ENCODE measurements around the gene UBR4.

Gene UBR4

DNA sequence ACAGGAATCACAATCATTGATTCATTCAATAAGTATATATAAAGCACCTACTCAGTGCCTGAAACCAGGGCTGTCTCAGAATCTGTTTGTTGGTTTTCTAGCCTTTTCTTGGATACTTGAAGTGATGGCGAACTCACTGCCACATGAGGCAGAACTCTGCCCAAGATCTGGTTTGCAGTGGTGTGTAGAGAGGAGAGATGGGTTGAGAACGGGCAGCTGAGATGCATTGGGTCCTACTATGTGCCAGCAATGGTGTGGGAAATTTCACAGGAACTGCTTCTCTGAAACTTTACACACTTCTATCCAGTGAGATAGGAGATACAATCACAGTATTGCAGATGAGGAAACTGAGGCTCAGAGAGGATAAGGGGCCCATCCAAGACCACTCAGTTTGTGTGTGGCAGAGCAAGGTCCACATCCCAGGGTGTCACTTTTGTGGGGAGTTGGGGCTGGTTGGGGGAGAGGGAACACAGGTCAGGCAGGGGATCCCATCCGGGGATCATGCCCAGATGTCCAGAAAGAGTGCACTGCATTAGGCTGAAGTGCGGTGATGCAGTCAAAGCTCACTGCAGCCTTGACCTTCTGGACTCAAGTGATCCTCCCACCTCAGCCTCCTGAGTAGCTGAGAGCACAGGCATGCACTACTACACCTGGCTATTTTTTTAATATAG, 169.9 kb downstream of the UBR4 start:
- in situ Hi-C loops (cut with MboI; ENCODE audit: low sequenced_read_pairs) = no loop called here

DNA sequence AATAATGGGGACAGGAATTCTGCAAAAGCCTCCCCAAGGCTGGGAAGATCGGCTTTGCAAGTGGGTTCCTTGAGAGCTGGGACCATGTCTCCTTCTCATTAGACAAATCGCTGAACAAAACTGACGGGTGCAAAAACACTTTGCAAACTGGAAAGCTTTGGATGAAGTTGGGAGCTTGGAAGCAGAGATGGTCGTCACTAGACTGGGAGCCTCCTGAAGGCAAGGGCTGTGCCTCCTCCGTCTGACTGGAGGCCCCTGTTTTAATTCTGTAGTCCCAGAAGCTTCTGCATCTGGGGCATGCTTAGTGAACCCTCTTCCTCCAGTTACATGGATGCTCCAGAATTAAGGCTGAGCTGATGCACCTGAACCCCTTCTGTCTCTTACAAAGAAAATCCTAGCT, 171.3 kb downstream of the UBR4 start:
- in situ Hi-C loops (cut with MboI; ENCODE audit: low sequenced_read_pairs) = no loop called here

- in situ Hi-C loops (cut with MboI; ENCODE audit: low sequenced_read_pairs) = no loop called here
Measured at GRCh38 chr1:19038096-19038495, 172.0 kb downstream of the UBR4 start.

DNA sequence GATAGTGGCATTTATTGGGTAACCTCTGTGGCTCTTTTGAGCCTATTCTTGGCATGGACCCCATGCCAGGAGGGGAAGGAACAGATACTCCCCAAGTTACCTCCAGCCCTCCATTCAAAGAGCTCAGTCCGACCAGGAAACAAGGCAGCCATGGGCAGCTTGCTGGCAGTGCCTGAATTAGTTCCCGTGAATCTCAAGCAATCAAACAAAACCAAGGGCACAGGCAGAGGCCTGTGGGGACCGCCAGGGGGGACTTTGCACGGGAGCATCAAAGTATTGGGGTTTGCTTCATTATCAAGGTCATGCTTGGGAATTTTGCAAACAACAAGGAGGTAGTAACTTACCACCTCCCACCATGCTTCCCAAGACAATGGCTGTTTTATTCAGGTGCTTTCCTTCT, 172.4 kb downstream of the UBR4 start:
- in situ Hi-C loops (cut with MboI; ENCODE audit: low sequenced_read_pairs) = no loop called here

- in situ Hi-C loops (cut with MboI; ENCODE audit: low sequenced_read_pairs) = no loop called here
Measured at GRCh38 chr1:19036813-19037605, 173.1 kb downstream of the UBR4 start.

GRCh38 chr1:19036041-19036812, 173.8 kb downstream of the UBR4 start:
- in situ Hi-C loops (cut with MboI; ENCODE audit: low sequenced_read_pairs) = no loop called here

GRCh38 chr1:19035377-19036040, 174.6 kb downstream of the UBR4 start:
- in situ Hi-C loops (cut with MboI; ENCODE audit: low sequenced_read_pairs) = no loop called here

DNA sequence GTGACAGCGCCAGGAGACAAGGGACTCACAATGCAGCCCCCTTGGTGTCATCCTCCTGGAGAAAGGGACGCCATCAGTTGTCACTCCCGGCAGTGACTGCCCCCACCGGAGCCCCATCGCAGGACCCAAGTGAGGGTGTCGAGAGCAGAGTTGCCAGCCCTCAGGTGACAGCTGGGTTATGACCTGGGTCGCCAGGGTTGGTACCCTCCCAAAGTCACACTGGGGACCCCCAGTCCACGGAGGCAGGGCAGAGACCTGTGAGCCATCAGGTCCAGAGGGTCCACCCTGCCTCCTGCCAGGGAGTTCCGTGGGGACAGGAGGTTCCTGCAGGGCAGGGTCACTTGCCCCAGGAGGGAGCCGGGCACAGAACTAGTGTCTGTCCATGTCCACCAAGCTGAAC, 175.3 kb downstream of the UBR4 start:
- in situ Hi-C loops (cut with MboI; ENCODE audit: low sequenced_read_pairs) = no loop called here

GRCh38 chr1:19033926-19034680, 176.0 kb downstream of the UBR4 start:
- in situ Hi-C loops (cut with MboI; ENCODE audit: low sequenced_read_pairs) = no loop called here

GRCh38 chr1:19033515-19033839, 176.6 kb downstream of the UBR4 start:
- in situ Hi-C loops (cut with MboI; ENCODE audit: low sequenced_read_pairs) = no loop called here

GRCh38 chr1:19032701-19033514, 177.2 kb downstream of the UBR4 start:
- in situ Hi-C loops (cut with MboI; ENCODE audit: low sequenced_read_pairs) = no loop called here

- in situ Hi-C loops (cut with MboI; ENCODE audit: low sequenced_read_pairs) = no loop called here
Measured at GRCh38 chr1:19032413-19032695, 177.7 kb downstream of the UBR4 start.

GRCh38 chr1:19029191-19030085, 180.6 kb downstream of the UBR4 start:
- in situ Hi-C loops (cut with MboI; ENCODE audit: low sequenced_read_pairs) = no loop called here

DNA sequence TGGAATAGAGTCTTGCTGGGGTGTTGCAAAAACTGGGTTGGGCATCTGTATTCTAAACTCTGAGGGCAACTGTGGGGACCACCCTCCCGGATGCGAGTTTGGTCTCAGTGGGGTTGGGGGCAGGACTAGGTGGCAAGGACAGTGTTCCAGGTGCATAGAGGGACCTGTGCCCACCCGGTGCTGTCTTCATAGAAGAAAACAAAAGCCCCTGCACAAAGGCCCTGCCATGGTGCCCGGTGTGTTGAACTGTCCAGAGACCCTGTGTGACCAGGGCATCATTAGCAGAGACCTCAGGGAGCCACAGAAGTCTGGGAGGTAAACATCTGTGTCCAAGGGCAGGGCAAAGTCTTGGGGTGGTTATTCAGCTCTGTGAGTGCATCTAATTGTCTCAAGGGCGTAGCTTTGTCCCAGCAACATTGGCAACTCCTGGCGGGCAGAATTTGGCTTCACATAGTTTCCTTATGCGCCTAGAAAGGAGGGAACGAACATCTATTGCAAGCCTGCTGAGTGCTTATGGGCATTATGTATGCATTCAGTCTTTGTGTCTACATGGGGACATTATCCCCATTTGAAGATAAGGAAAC, 181.4 kb downstream of the UBR4 start:
- in situ Hi-C loops (cut with MboI; ENCODE audit: low sequenced_read_pairs) = no loop called here

DNA sequence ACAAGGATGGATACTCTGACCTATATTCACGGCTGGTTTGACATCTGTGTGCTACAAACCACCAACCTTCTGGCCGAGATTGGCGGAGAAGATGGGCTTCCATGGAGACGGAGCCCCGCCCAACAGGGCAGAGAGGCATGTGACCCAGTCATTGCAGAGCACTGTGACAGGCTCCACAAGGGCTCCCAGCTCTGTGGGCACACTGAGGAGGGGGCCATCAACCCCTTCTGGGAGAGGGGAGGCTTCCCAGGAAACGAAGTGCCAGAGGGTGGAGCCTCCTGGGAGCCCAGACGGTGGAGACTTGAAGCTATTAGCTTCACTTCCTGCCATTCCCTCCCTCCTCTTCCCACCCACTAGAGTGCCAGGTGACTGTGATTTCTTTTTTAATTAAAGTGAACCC, 182.0 kb downstream of the UBR4 start:
- in situ Hi-C loops (cut with MboI; ENCODE audit: low sequenced_read_pairs) = no loop called here
